H9 (cell line): ENCODE measurements around the gene CDCA7L. TPM values are rescaled to one million over a fixed set of nuclear protein-coding genes. Genes with fewer than 3 reads are reported as not detected.

Experiments
- DNase-seq: peaks from one replicate; pipeline ENCODE4 v3.0.0-alpha.2; 2017
- H2AFZ ChIP-seq: one replicate; pipeline ENCODE4 v1.6.1; 2013; ENCODE audit warnings: mild to moderate bottlenecking, low read length, control low read depth, moderate library complexity
- H2AK5ac ChIP-seq: 2 replicates; pipeline ENCODE4 v1.6.1; 2013; ENCODE audit warnings: low read length, control low read depth, mixed read lengths; ENCODE audit not compliant: insufficient read length
- H2BK120ac ChIP-seq: one replicate; pipeline ENCODE4 v1.6.1; 2013; ENCODE audit warnings: low read depth, mild to moderate bottlenecking, low read length, control low read depth, inconsistent platforms; ENCODE audit not compliant: poor library complexity, severe bottlenecking
- H2BK12ac ChIP-seq: 2 replicates; pipeline ENCODE4 v1.6.1; 2013; ENCODE audit warnings: low read length, control low read depth, mixed read lengths, low read depth; ENCODE audit not compliant: insufficient read length
- H2BK15ac ChIP-seq: 2 replicates; pipeline ENCODE4 v1.6.1; 2013; ENCODE audit warnings: low read depth, low read length, control low read depth
- H2BK20ac ChIP-seq: one replicate; pipeline ENCODE4 v1.6.1; 2013; ENCODE audit warnings: low read depth, mild to moderate bottlenecking, low read length, control low read depth, inconsistent platforms; ENCODE audit not compliant: poor library complexity, severe bottlenecking
- H2BK5ac ChIP-seq: 2 replicates; pipeline ENCODE4 v1.6.1; 2013; ENCODE audit warnings: low read length, control low read depth, mixed read lengths; ENCODE audit not compliant: insufficient read length
- H3K14ac ChIP-seq: 2 replicates; pipeline ENCODE4 v1.6.1; 2013; ENCODE audit warnings: low read length, control low read depth; ENCODE audit not compliant: insufficient read depth
- H3K18ac ChIP-seq: 2 replicates; pipeline ENCODE4 v1.6.1; 2013; ENCODE audit warnings: low read depth, mild to moderate bottlenecking, mixed read lengths, low read length, control low read depth; ENCODE audit not compliant: insufficient read length
- H3K23ac ChIP-seq: 2 replicates; pipeline ENCODE4 v1.6.1; 2013; ENCODE audit warnings: low read length, control low read depth, mixed read lengths, low read depth; ENCODE audit not compliant: insufficient read length
- H3K23me2 ChIP-seq: 2 replicates; pipeline ENCODE4 v1.6.1; 2013; ENCODE audit warnings: low read depth, mild to moderate bottlenecking, mixed read lengths, low read length, control low read depth; ENCODE audit not compliant: insufficient read length, poor library complexity, severe bottlenecking
- H3K27ac ChIP-seq: 2 replicates; pipeline ENCODE4 v1.5.1; 2013; ENCODE audit warnings: low read length, control low read depth, mixed read lengths, low read depth; ENCODE audit not compliant: insufficient read length
- H3K27me3 ChIP-seq: 2 replicates; pipeline ENCODE4 v1.6.1; 2013; ENCODE audit warnings: low read length, control low read depth, inconsistent platforms; ENCODE audit not compliant: insufficient read depth
- H3K4ac ChIP-seq: 2 replicates; pipeline ENCODE4 v1.6.1; 2013; ENCODE audit warnings: low read depth, mild to moderate bottlenecking, control low read depth, inconsistent platforms, low read length, moderate library complexity
- H3K4me1 ChIP-seq: 2 replicates; pipeline ENCODE4 v1.6.1; 2013; ENCODE audit warnings: low read length, control low read depth, inconsistent platforms; ENCODE audit not compliant: insufficient read depth
- H3K4me2 ChIP-seq: 2 replicates; pipeline ENCODE4 v1.6.1; 2013; ENCODE audit warnings: low read length, control low read depth, mixed read lengths; ENCODE audit not compliant: insufficient read length, insufficient read depth
- H3K56ac ChIP-seq: 2 replicates; pipeline ENCODE4 v1.6.1; 2013; ENCODE audit warnings: low read depth, mild to moderate bottlenecking, mixed read lengths, low read length, control low read depth; ENCODE audit not compliant: insufficient read length
- H3K79me1 ChIP-seq: 2 replicates; pipeline ENCODE4 v1.6.1; 2013; ENCODE audit warnings: low read depth, mild to moderate bottlenecking, moderate library complexity, low read length, control low read depth, inconsistent platforms; ENCODE audit not compliant: insufficient read depth, poor library complexity, severe bottlenecking
- H3K79me2 ChIP-seq: 2 replicates; pipeline ENCODE4 v1.6.1; 2013; ENCODE audit warnings: low read length, control low read depth, inconsistent platforms; ENCODE audit not compliant: insufficient read depth
- H3K9ac ChIP-seq: 2 replicates; pipeline ENCODE4 v1.6.1; 2013; ENCODE audit warnings: low read length, control low read depth, mixed read lengths; ENCODE audit not compliant: insufficient read length; ENCODE audit errors: extremely low read depth
- H3K9me3 ChIP-seq: one replicate; pipeline ENCODE4 v1.6.1; 2013; ENCODE audit warnings: low read depth, low read length, inconsistent platforms; ENCODE audit not compliant: control insufficient read depth
- H3T11ph ChIP-seq: one replicate; pipeline ENCODE4 v1.6.1; 2013; ENCODE audit warnings: mild to moderate bottlenecking, low read length, control low read depth, inconsistent platforms
- H4K20me1 ChIP-seq: one replicate; pipeline ENCODE4 v1.6.1; 2013; ENCODE audit not compliant: control insufficient read depth, insufficient read length, insufficient read depth
- H4K5ac ChIP-seq: 2 replicates; pipeline ENCODE4 v1.6.1; 2013; ENCODE audit warnings: low read depth, mild to moderate bottlenecking, mixed read lengths, low read length, control low read depth; ENCODE audit not compliant: insufficient read length
- H4K8ac ChIP-seq: replicated peaks from 2 replicates; pipeline ENCODE4 v1.6.1; 2013; ENCODE audit warnings: low read length, control low read depth, mixed read lengths, low read depth; ENCODE audit not compliant: insufficient read length
- H4K91ac ChIP-seq: 2 replicates; pipeline ENCODE4 v1.6.1; 2013; ENCODE audit warnings: low read depth, mild to moderate bottlenecking, moderate library complexity, mixed read lengths, low read length, control low read depth; ENCODE audit not compliant: insufficient read length
- H3K27ac Mint-ChIP-seq, 3 experiments: 2 replicates in 2 of 3; 3 replicates in 1 of 3; pipeline ENCODE4 v1.8.0; 2020 to 2021; ENCODE audit warnings: mixed read lengths in 3 of 3, mild to moderate bottlenecking in 1 of 3, moderate library complexity in 1 of 3
- H3K27me3 Mint-ChIP-seq: 2 replicates; pipeline ENCODE4 v1.8.0; 2021; ENCODE audit warnings: low read depth, mild to moderate bottlenecking, moderate library complexity, mixed read lengths
- H3K36me3 Mint-ChIP-seq, 3 experiments: 2 replicates in 2 of 3; 3 replicates in 1 of 3; pipeline ENCODE4 v1.8.0; 2020 to 2021; ENCODE audit warnings: low read depth in 3 of 3, mixed read lengths in 3 of 3; ENCODE audit not compliant: insufficient read depth in 1 of 3
- H3K4me1 Mint-ChIP-seq, 2 experiments: 2 replicates each; pipeline ENCODE4 v1.8.0; 2020; ENCODE audit warnings: mixed read lengths in 2 of 2
- H3K4me3 Mint-ChIP-seq, 2 experiments: 2 replicates in 1 of 2; 3 replicates in 1 of 2; pipeline ENCODE4 v1.8.0; 2020 to 2021; ENCODE audit warnings: mild to moderate bottlenecking in 2 of 2, mixed read lengths in 2 of 2, moderate library complexity in 1 of 2
- H3K9me3 Mint-ChIP-seq, 2 experiments: 2 replicates in 1 of 2; 3 replicates in 1 of 2; pipeline ENCODE4 v1.8.0; 2020; ENCODE audit warnings: mild to moderate bottlenecking in 2 of 2, mixed read lengths in 2 of 2, moderate library complexity in 1 of 2
- WGBS: extraction: QIAGEN DNeasy Blood & Tissue Kit; methylation state at CpG from one replicate; pipeline ENCODE4 v1.1.7; 2013; ENCODE audit warnings: missing lambda C conversion rate, low lambda C conversion rate, mixed read lengths; ENCODE audit not compliant: insufficient read length; ENCODE audit errors: extremely low coverage; 5-methylcytosine and 5-hydroxymethylcytosine counted together
- total RNA-seq: library from RNA; stranded (reverse); gene quantifications from 2 replicates; pipeline ENCODE4 v1.2.1, GENCODE V29; 2021
- TF ChIP-seq, protein P1 (sequence below): fragments of 200-600 bp; sonication (generic); conservative IDR thresholded peaks from 3 replicates; pipeline ENCODE4 v1.8.0; 2021; ENCODE audit warnings: antibody characterized with exemption, mild to moderate bottlenecking

Gene CDCA7L
- total RNA-seq, 1 experiment from 2014 or later, result 104 TPM

DNA sequence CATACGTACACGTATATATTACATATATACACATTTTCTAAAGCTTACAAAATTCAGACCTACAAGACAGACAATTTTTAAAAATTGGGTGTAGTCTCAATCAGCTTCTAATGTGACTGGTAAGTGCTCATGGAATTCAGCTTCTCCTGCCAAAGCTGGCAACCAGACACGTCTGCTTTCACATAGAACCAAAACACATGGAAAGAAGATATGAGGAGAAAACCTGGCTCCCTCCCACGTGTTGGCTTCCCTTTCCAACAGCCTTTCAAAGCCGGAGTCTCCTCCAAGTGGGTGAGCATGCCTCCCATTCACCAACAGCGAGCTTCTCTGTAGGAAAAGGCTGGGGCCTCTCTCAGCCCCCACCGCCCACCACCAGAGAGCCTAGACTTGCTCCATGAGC is 33.4 kb downstream of the CDCA7L start:
- Histone ChIP-seq H4K20me1 (no peaks in the 10 kb centered on the region), H2AFZ (no peak overlapping the region), H3K79me1 (peaks cover 3% of the 10 kb centered on the region), H3K4ac (no peak overlapping the region), H3K9me3 (no peaks in the 10 kb centered on the region), H3K23me2 (no peaks in the 10 kb centered on the region), H2BK120ac (no peak overlapping the region), H3K27me3 (no peaks in the 10 kb centered on the region), H3K79me2 (0 out of 2 replicates have a peak, but pooled peaks cover 2% of the 10 kb centered on the region), H3K4me1 (no peaks in the 10 kb centered on the region), H3T11ph (no peak overlapping the region), H2BK12ac (no peak overlapping the region), H2BK5ac (no peak overlapping the region), H3K9ac (no peak overlapping the region), H4K5ac (no peak overlapping the region), H3K56ac (no peak overlapping the region), H3K18ac (no peak overlapping the region), H3K27ac (no peak overlapping the region), H2BK20ac (no peak overlapping the region), H4K91ac (no peak overlapping the region), H2BK15ac (no peak overlapping the region), H3K23ac (no peak overlapping the region), H3K14ac (no peak overlapping the region), H3K4me2 (no peak overlapping the region), H4K8ac (no peak overlapping the region), H2AK5ac (no peak overlapping the region)
- no peaks in the 10 kb centered on the region for H3K27me3 Mint-ChIP-seq
- peaks cover 62 to 84% (median 79%) of the 10 kb centered on the region in 3 experiments for H3K36me3 Mint-ChIP-seq
- 100% methylated on average over 1 of the region's 7 CpGs for WGBS
- TF ChIP-seq, protein P1, sequence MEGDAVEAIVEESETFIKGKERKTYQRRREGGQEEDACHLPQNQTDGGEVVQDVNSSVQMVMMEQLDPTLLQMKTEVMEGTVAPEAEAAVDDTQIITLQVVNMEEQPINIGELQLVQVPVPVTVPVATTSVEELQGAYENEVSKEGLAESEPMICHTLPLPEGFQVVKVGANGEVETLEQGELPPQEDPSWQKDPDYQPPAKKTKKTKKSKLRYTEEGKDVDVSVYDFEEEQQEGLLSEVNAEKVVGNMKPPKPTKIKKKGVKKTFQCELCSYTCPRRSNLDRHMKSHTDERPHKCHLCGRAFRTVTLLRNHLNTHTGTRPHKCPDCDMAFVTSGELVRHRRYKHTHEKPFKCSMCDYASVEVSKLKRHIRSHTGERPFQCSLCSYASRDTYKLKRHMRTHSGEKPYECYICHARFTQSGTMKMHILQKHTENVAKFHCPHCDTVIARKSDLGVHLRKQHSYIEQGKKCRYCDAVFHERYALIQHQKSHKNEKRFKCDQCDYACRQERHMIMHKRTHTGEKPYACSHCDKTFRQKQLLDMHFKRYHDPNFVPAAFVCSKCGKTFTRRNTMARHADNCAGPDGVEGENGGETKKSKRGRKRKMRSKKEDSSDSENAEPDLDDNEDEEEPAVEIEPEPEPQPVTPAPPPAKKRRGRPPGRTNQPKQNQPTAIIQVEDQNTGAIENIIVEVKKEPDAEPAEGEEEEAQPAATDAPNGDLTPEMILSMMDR, result no peak
- no peak for DNase-seq
- no peak overlapping the region for H3K4me3 Mint-ChIP-seq
- H3K9me3 Mint-ChIP-seq, result no peaks in the 10 kb centered on the region
- no peak overlapping the region; a peak in 1 of 7 replicates for H3K27ac Mint-ChIP-seq
- H3K4me1 Mint-ChIP-seq, result peaks cover 13% of the 10 kb centered on the region in 2 experiments
